Measurements from ENCODE around the gene GOLGA6L7.
"Not testable (repeated sequence)": the region's sequence is repeated elsewhere in the genome, so short reads cannot be mapped to it uniquely, and the experiment has no call there.

- not testable (repeated sequence) for TF ChIP-seq CTCF, POLR2A (IDR thresholded peaks at IDR 0.05)
Measured at GRCh38 chr15:28849271-28849670, 827 bp upstream of the GOLGA6L7 start.
